NCI-H1048 (cell line): ENCODE measurements around the gene RSPH6A.
A peak's percentile ranks its signal among the peaks of the same experiment; 100 is the strongest.

Source experiments
- DNase-seq: peaks from one replicate; lab custom pipeline; 2025; lab: John Stamatoyannopoulos, UW

RSPH6A gene

GRCh38 chr19:45814851-45815480 is at the start of gene RSPH6A:
Gene RSPH6A, minus strand, starts transcription at chr19:45815308. Its CDS starts 132 bp downstream, at chr19:45815176.
- no peak for DNase-seq

GRCh38 chr19:45864629-45865082 is 49.5 kb upstream of the RSPH6A start:
- no peak for DNase-seq

- DNase-seq: no peak
Observed at GRCh38 chr19:45863840-45864628, 48.9 kb upstream of the RSPH6A start, which contains the start of gene FOXA3. Gene FOXA3, plus strand, starts transcription at chr19:45864326. Its CDS starts 131 bp downstream, at chr19:45864457.

- DNase-seq: no peak
Observed at GRCh38 chr19:45863335-45863839, 48.3 kb upstream of the RSPH6A start.

- peak; percentile 97 for DNase-seq
Observed at GRCh38 chr19:45862564-45863334, 47.6 kb upstream of the RSPH6A start, which contains the start of gene SYMPK. Gene SYMPK, minus strand, starts transcription at chr19:45863147. Its CDS starts 8,652 bp downstream, at chr19:45854495.

GRCh38 chr19:45862271-45862563 is 47.1 kb upstream of the RSPH6A start:
- no peak for DNase-seq

GRCh38 chr19:45860359-45861259 is 45.5 kb upstream of the RSPH6A start:
- DNase-seq: no peak

GRCh38 chr19:45854167-45854778 is 39.2 kb upstream of the RSPH6A start:
- no peak for DNase-seq

- DNase-seq: no peak
Observed at GRCh38 chr19:45852983-45853382, 37.9 kb upstream of the RSPH6A start.

GRCh38 chr19:45852145-45852750 is 37.1 kb upstream of the RSPH6A start:
- no peak for DNase-seq

GRCh38 chr19:45848922-45849321 is 33.8 kb upstream of the RSPH6A start:
- DNase-seq: no peak

GRCh38 chr19:45847663-45848062 is 32.6 kb upstream of the RSPH6A start:
- DNase-seq: no peak

GRCh38 chr19:45842198-45842597 is 27.1 kb upstream of the RSPH6A start:
- no peak for DNase-seq

GRCh38 chr19:45834970-45835369 is 19.9 kb upstream of the RSPH6A start:
- no peak for DNase-seq

GRCh38 chr19:45828945-45829344 is 13.8 kb upstream of the RSPH6A start:
- DNase-seq: no peak

GRCh38 chr19:45828523-45828922 is 13.4 kb upstream of the RSPH6A start:
- no peak for DNase-seq

GRCh38 chr19:45827459-45828093 is 12.5 kb upstream of the RSPH6A start:
- DNase-seq: no peak

- no peak for DNase-seq
Observed at GRCh38 chr19:45826934-45827333, 11.8 kb upstream of the RSPH6A start.

- DNase-seq: no peak
Observed at GRCh38 chr19:45825917-45826893, 11.1 kb upstream of the RSPH6A start.
